Activated gamma-delta T cell treated with anti-CD3 and anti-CD28 coated beads, Interleukin-2, amount 50 U/mL, for 16 hours (primary cell): ENCODE measurements around the gene GALNT7.
A peak's percentile ranks its signal among the peaks of the same experiment; 100 is the strongest.

Experiments used
- DNase-seq: peaks from one replicate; pipeline ENCODE4 v3.0.0-alpha.2; 2020; ENCODE audit warnings: low read depth

GALNT7 gene

GRCh38 chr4:173301518-173302201 is 133.0 kb downstream of the GALNT7 start:
- no peak for DNase-seq

- DNase-seq = no peak
Observed at GRCh38 chr4:173307778-173308177, 139.2 kb downstream of the GALNT7 start.

GRCh38 chr4:173311368-173311767 is 142.8 kb downstream of the GALNT7 start:
- no peak for DNase-seq

GRCh38 chr4:173314715-173315114 is 146.1 kb downstream of the GALNT7 start:
- DNase-seq = no peak

GRCh38 chr4:173316060-173316459 is 147.4 kb downstream of the GALNT7 start:
- DNase-seq = no peak

- no peak for DNase-seq
Observed at GRCh38 chr4:173317004-173317403, 148.4 kb downstream of the GALNT7 start.

- DNase-seq = no peak
Observed at GRCh38 chr4:173318240-173318639, 149.6 kb downstream of the GALNT7 start.

- DNase-seq = no peak
Observed at GRCh38 chr4:173318648-173319211, 150.1 kb downstream of the GALNT7 start.

- DNase-seq = no peak
Observed at GRCh38 chr4:173319696-173320095, 151.1 kb downstream of the GALNT7 start.

- no peak for DNase-seq
Observed at GRCh38 chr4:173325007-173325736, 156.6 kb downstream of the GALNT7 start.

- no peak for DNase-seq
Observed at GRCh38 chr4:173328236-173328901, 159.8 kb downstream of the GALNT7 start.

- no peak for DNase-seq
Observed at GRCh38 chr4:173330590-173330989, 162.0 kb downstream of the GALNT7 start.

- DNase-seq = no peak
Observed at GRCh38 chr4:173332021-173332487, 163.4 kb downstream of the GALNT7 start.

GRCh38 chr4:173332963-173333657 is 164.5 kb downstream of the GALNT7 start:
- peak; percentile 4 for DNase-seq

- peak; percentile 29 for DNase-seq
Observed at GRCh38 chr4:173333658-173334084, 165.1 kb downstream of the GALNT7 start.

GRCh38 chr4:173334085-173334890 is 165.7 kb downstream of the GALNT7 start, which contains the start of gene HMGB2:
HMGB2 (minus strand) TSS chr4:173334358; CDS start chr4:173333649, 709 bp downstream.
- DNase-seq = peak; percentile 99

GRCh38 chr4:173334891-173335752 is 166.5 kb downstream of the GALNT7 start:
- peak; percentile 1 for DNase-seq

GRCh38 chr4:173337463-173337862 is 168.9 kb downstream of the GALNT7 start:
- no peak for DNase-seq

GRCh38 chr4:173343832-173344397 is 175.3 kb downstream of the GALNT7 start:
- no peak for DNase-seq

GRCh38 chr4:173345648-173346047 is 177.0 kb downstream of the GALNT7 start:
- no peak for DNase-seq
